Hepatocyte (in vitro differentiated cells): ENCODE data around the gene TYROBP.

ENCODE experiments used
- CTCF ChIP-seq: fragments of 200-600 bp; sonication (generic); IDR thresholded peaks from 2 replicates; pipeline ENCODE4 v1.5.1; 2016; ENCODE audit warnings: antibody characterized with exemption, mild to moderate bottlenecking; ENCODE audit not compliant: poor library complexity
- EZH2 ChIP-seq: fragments of 200-600 bp; sonication (generic); IDR thresholded peaks from 2 replicates; pipeline ENCODE4 v1.6.1; 2016; ENCODE audit warnings: antibody characterized with exemption, mild to moderate bottlenecking, borderline replicate concordance
- EZH2phosphoT487 ChIP-seq: fragments of 200-600 bp; sonication (generic); IDR thresholded peaks from one replicate; pipeline ENCODE4 v1.6.1; 2018; ENCODE audit warnings: antibody characterized with exemption, mild to moderate bottlenecking, low read depth, moderate library complexity; ENCODE audit not compliant: unreplicated experiment, severe bottlenecking

- no peak for TF ChIP-seq CTCF
- TF ChIP-seq EZH2, result no peak
- TF ChIP-seq EZH2phosphoT487, result no peak
Observed at GRCh38 chr19:35943321-35944301, 35.5 kb upstream of the TYROBP start.
